ENCODE measurements around the gene EMX1. TPM values are rescaled to one million over a fixed set of nuclear protein-coding genes. Genes with fewer than 3 reads are reported as not detected.
A peak's percentile ranks its signal among the peaks of the same experiment; 100 is the strongest.
"Not testable (repeated sequence)": the region's sequence is repeated elsewhere in the genome, so short reads cannot be mapped to it uniquely, and the experiment has no call there.

The EMX1 gene
- total RNA-seq, 2 donors from 2014 or later: 0.31 TPM; not detected in 1

DNA sequence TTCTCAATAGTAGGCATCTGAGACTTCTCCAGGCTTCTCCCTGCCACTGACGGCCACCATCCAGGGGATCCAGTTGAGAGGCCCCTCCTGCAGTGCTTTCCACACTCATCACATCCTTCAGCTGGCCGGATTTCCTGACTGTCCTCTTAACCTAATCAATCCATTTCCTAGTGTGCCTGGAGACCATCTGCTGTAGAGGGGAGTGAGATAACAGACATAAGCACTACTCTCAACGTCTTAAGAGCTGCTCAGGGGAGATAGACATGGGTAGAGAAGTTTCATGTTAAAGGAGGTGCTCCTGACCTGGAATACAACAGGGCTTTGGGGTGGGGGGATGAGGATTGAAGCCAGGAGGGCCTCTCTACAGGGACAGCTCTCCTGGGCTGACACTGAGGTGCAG is 15.9 kb upstream of the EMX1 start:
- Histone ChIP-seq H3K9me3 (peaks cover 0 to 4% of the 10 kb centered on the region in 2 donors), H3K27ac (no peak overlapping the region), H3K4me3 (no peak overlapping the region), H3K27me3 (no peaks in the 10 kb centered on the region), H3K36me3 (no peaks in the 10 kb centered on the region), H3K4me1 (peaks cover 0 to under 1% of the 10 kb centered on the region in 2 donors)
- DNase-seq (ENCODE audit: low spot score): no peak
- TF ChIP-seq, protein P1, sequence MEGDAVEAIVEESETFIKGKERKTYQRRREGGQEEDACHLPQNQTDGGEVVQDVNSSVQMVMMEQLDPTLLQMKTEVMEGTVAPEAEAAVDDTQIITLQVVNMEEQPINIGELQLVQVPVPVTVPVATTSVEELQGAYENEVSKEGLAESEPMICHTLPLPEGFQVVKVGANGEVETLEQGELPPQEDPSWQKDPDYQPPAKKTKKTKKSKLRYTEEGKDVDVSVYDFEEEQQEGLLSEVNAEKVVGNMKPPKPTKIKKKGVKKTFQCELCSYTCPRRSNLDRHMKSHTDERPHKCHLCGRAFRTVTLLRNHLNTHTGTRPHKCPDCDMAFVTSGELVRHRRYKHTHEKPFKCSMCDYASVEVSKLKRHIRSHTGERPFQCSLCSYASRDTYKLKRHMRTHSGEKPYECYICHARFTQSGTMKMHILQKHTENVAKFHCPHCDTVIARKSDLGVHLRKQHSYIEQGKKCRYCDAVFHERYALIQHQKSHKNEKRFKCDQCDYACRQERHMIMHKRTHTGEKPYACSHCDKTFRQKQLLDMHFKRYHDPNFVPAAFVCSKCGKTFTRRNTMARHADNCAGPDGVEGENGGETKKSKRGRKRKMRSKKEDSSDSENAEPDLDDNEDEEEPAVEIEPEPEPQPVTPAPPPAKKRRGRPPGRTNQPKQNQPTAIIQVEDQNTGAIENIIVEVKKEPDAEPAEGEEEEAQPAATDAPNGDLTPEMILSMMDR (IDR thresholded peaks at IDR 0.05): no peak

DNA sequence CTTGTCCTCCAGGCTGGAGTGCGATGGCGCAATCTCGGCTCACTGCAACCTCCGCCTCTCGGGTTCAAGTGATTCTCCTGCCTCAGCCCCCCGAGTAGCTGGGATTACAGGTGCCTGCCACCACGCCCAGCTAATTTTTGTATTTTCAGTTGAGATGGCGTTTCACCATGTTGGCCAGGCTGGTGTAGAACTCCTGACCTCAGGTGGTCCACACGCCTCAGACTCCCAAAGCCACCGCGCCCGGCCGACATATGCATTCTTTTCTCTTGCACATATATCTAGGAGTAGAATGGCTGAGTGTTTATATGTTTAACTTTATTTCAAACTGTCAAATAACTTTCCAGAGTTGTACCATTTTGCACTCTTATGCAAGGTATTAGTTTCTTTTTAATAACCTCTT is 9.9 kb upstream of the EMX1 start:
- not testable (repeated sequence) for H3K4me3 ChIP-seq, H3K27me3 ChIP-seq, H3K9me3 ChIP-seq, H3K4me1 ChIP-seq, H3K36me3 ChIP-seq, H3K27ac ChIP-seq
- DNase-seq (ENCODE audit: low spot score): peak; percentile 34

DNA sequence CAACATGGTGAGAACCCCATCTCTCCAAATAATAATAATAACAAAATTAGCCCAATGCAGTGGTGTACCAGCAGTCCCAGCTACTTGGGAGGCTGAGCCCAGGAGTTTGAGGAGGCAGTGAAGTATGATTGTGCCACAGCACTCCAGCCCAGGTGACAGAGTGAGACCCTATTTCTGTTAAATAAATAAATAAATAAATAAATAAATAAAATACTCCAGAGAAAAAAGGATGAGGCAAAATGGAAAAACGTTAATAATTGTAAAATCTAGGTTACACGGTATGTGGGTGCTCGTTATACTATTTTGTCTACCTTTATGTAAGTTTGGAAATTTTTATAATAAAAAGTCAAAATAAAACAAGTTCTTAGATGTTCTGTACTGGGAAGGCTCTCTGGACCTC is 8.6 kb upstream of the EMX1 start:
- H3K36me3 ChIP-seq: no peaks in the 10 kb centered on the region
- H3K4me3 ChIP-seq: no peak overlapping the region
- no peaks in the 10 kb centered on the region for H3K4me1 ChIP-seq
- no peak overlapping the region for H3K27ac ChIP-seq
- peaks cover 14% of the 10 kb centered on the region in 2 donors for H3K27me3 ChIP-seq
- DNase-seq (ENCODE audit: low spot score): no peak
- H3K9me3 ChIP-seq: peaks cover 0 to 4% of the 10 kb centered on the region in 2 donors
- TF ChIP-seq, protein P1 (IDR thresholded peaks at IDR 0.05): no peak

DNA sequence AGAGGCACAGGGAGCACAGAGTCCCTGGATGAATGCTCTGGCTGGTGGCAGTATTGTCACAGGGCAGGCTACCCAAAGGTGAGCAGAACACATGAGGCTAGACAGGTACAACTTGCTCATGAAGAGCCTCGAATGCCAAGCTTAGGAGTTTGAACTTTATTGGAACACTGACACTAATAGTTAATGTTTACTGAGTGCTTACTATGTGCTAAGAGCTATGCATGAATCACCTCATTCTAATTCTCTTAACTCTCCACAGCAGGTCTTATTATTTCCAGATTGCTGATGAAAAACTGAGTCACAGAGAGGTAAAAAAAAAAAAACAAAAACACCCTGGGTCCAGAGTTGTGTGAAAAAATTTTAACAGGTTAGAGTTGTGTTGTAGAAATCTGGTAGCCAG is 6.1 kb upstream of the EMX1 start:
- Histone ChIP-seq H3K4me3 (no peak overlapping the region), H3K4me1 (peaks cover 0 to 15% of the 10 kb centered on the region in 2 donors), H3K36me3 (no peaks in the 10 kb centered on the region), H3K27me3 (peaks cover 38 to 39% of the 10 kb centered on the region in 2 donors), H3K27ac (no peak overlapping the region), H3K9me3 (peaks cover 0 to 2% of the 10 kb centered on the region in 2 donors)
- TF ChIP-seq, protein P1 (IDR thresholded peaks at IDR 0.05): no peak
- no peak for DNase-seq (ENCODE audit: low spot score)

DNA sequence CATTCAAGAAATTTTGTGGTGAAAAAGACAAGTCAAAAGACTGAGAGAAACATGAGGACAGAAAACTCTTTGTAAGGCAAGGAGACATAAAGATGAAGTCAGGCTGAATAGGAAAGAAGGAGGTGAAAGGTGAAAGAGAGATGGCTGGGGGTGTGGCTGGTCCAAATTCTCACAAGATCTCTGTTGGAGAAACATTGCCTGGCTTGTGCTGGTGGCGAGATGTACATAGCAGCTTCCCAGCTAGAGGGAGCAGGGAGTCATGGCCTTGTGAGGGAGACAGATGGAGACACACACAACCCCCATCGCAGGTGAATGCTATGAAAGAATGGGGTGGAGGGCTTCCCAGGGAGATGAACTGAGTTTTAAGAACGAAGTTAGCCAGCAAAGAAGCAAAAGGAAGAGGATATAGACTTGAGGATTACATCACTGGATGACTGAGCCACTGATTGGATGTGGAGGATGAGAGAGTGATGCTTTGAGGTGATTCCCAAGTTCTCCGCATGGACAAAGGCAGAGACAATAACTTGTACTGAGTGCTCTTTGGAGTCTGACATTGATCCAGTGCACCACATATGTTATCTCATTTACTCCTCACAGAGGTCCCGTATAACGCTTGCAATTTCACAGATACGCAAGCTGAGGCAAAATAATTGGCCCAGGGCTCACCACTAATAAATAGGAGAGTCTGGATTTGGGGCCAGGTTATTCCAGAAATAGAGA is 3.7 kb upstream of the EMX1 start:
- TF ChIP-seq, protein P1 (IDR thresholded peaks at IDR 0.05): no peak
- no peak overlapping the region for H3K27ac ChIP-seq
- H3K4me1 ChIP-seq: peaks cover 0 to 39% of the 10 kb centered on the region in 2 donors
- H3K36me3 ChIP-seq: no peaks in the 10 kb centered on the region
- no peak for DNase-seq (ENCODE audit: low spot score)
- no peak overlapping the region for H3K4me3 ChIP-seq
- H3K27me3 ChIP-seq: peaks cover 49 to 62% of the 10 kb centered on the region in 2 donors
- no peaks in the 10 kb centered on the region for H3K9me3 ChIP-seq

DNA sequence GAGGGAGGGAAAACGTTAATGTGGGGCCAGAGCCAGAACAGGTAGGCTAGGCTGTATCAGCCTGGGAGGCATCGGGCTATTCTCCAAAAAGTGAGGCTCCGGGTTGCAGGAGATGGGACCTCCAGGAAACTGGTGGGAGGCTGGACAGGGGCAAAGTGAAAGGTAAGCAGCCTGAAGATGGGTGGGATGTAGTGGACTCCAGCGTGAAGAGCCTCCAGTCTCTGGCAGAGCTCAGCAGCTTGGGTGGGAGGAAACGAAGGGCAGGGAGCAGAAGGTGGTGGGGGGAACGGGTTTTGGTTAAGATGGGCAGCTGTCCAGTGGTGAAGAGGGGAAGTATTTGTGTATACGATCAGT is 3.1 kb upstream of the EMX1 start:
- TF ChIP-seq, protein P1 (IDR thresholded peaks at IDR 0.05): no peak
- Histone ChIP-seq H3K36me3 (no peaks in the 10 kb centered on the region), H3K4me3 (no peak overlapping the region), H3K27ac (no peak overlapping the region), H3K27me3 (peaks cover 54 to 67% of the 10 kb centered on the region in 2 donors), H3K9me3 (no peaks in the 10 kb centered on the region), H3K4me1 (peaks cover 0 to 43% of the 10 kb centered on the region in 2 donors)
- DNase-seq (ENCODE audit: low spot score): no peak

Data from right atrium auricular region (tissue), 2 donors.